H1 (cell line): ENCODE results near the gene CCDC63. TPM values are rescaled to one million over a fixed set of nuclear protein-coding genes. Genes with fewer than 3 reads are reported as not detected.
A peak's percentile ranks its signal among the peaks of the same experiment; 100 is the strongest.

Source experiments
- CTCF ChIA-PET: fragments of 300-600 bp; sonication (Branson Sonifier 250); formaldehyde crosslinking; loops from one replicate; lab custom pipeline; 2021; ENCODE audit not compliant: partially characterized antibody; lab: Charles Lee
- POLR2A ChIA-PET: fragments of 300-600 bp; sonication (Branson Sonifier 250); formaldehyde crosslinking; loops from one replicate; lab custom pipeline; 2021; ENCODE audit warnings: inconsistent platforms; ENCODE audit not compliant: partially characterized antibody; lab: Charles Lee
- DNase-seq, 2 experiments: peaks; one replicate each; pipeline versions ENCODE4 v3.0.0 to v3.0.0-alpha.2; 2010 to 2022; ENCODE audit warnings: low spot score in 2 of 2, low read depth in 1 of 2, mixed read lengths in 1 of 2
- FAIRE-seq: peaks from 2 replicates; lab custom pipeline; 2011; peaks lifted over from hg19 to GRCh38; lab: Jason Lieb, UNC
- H2AFZ ChIP-seq: 2 replicates; pipeline ENCODE4 v1.8.1; 2012; ENCODE audit warnings: low read length, inconsistent platforms
- H2AK5ac ChIP-seq: 2 replicates; pipeline ENCODE4 v1.6.1; 2013; ENCODE audit warnings: low read depth, low read length
- H2BK120ac ChIP-seq: replicated peaks from 2 replicates; pipeline ENCODE3; 2013; ENCODE audit warnings: low read depth, low read length, inconsistent platforms
- H2BK12ac ChIP-seq: 2 replicates; pipeline ENCODE4 v1.6.1; 2013; ENCODE audit warnings: low read depth, low read length
- H2BK15ac ChIP-seq: 2 replicates; pipeline ENCODE4 v1.6.1; 2013; ENCODE audit warnings: low read length
- H2BK20ac ChIP-seq: 2 replicates; pipeline ENCODE4 v1.6.1; 2013; ENCODE audit warnings: low read length
- H2BK5ac ChIP-seq: 2 replicates; pipeline ENCODE4 v1.6.1; 2013; ENCODE audit warnings: low read depth, low read length
- H3K14ac ChIP-seq: 2 replicates; pipeline ENCODE4 v1.6.1; 2013; ENCODE audit warnings: inconsistent platforms; ENCODE audit not compliant: insufficient read length
- H3K18ac ChIP-seq: 2 replicates; pipeline ENCODE4 v1.6.1; 2013; ENCODE audit warnings: low read length; ENCODE audit errors: extremely low read depth
- H3K23ac ChIP-seq: 2 replicates; pipeline ENCODE4 v1.6.1; 2013; ENCODE audit warnings: inconsistent platforms; ENCODE audit not compliant: insufficient read length
- H3K23me2 ChIP-seq: 2 replicates; pipeline ENCODE4 v1.6.1; 2013; ENCODE audit warnings: low read depth, low read length
- H3K27ac ChIP-seq: 2 replicates; pipeline ENCODE4 v1.6.1; 2011; ENCODE audit warnings: low read depth, low read length, inconsistent platforms
- H3K27me3 ChIP-seq, 4 experiments: replicated peaks in 1 of 4; 1 replicate in 1 of 4; 2 replicates in 3 of 4; pipeline versions ENCODE4 v1.6.1 to v1.8.1; 2011 to 2013; ENCODE audit warnings: low read length in 3 of 4, mild to moderate bottlenecking in 3 of 4, inconsistent platforms in 2 of 4, mixed read lengths in 2 of 4, moderate library complexity in 1 of 4; ENCODE audit not compliant: control insufficient read depth in 3 of 4, insufficient read depth in 3 of 4; ENCODE audit errors: extremely low read depth in 1 of 4
- H3K36me3 ChIP-seq, 4 experiments: 2 replicates each; pipeline versions ENCODE4 v1.6.1 to v1.8.1; 2011 to 2013; ENCODE audit warnings: mild to moderate bottlenecking in 4 of 4, low read length in 3 of 4, moderate library complexity in 2 of 4, control low read depth in 1 of 4, inconsistent platforms in 1 of 4; ENCODE audit not compliant: insufficient read depth in 4 of 4, control insufficient read depth in 2 of 4
- H3K4ac ChIP-seq: replicated peaks from 2 replicates; pipeline ENCODE3; 2013; ENCODE audit warnings: low read length, low read depth, mixed read lengths, inconsistent platforms; ENCODE audit not compliant: insufficient read length
- H3K4me1 ChIP-seq, 4 experiments: replicated peaks in 1 of 4; 1 replicate in 1 of 4; 2 replicates in 3 of 4; pipeline versions ENCODE4 v1.6.1 to v1.8.1; 2011 to 2013; ENCODE audit warnings: low read length in 3 of 4, inconsistent platforms in 2 of 4, mixed read lengths in 1 of 4; ENCODE audit not compliant: insufficient read depth in 4 of 4, control insufficient read depth in 3 of 4
- H3K4me2 ChIP-seq, 2 experiments: 2 replicates each; pipeline versions ENCODE4 v1.6.1 to v1.8.1; 2011 to 2013; ENCODE audit warnings: low read depth in 2 of 2, low read length in 2 of 2, control low read depth in 1 of 2, inconsistent platforms in 1 of 2, mild to moderate bottlenecking in 1 of 2; ENCODE audit not compliant: insufficient read depth in 1 of 2
- H3K4me3 ChIP-seq, 4 experiments: fragments of 200-600, 300-600 bp in 1 of 4; sonication (generic), shearing (Covaris generic), sonication (Bioruptor Twin) in 1 of 4; 2 replicates each; pipeline versions ENCODE4 v1.5.1 to v1.8.1; 2011 to 2016; ENCODE audit warnings: low read length in 4 of 4, low read depth in 3 of 4, control low read depth in 2 of 4, inconsistent platforms in 2 of 4, mild to moderate bottlenecking in 2 of 4, mixed read lengths in 1 of 4, moderate library complexity in 1 of 4; ENCODE audit not compliant: insufficient read depth in 2 of 4; ENCODE audit errors: extremely low read depth in 1 of 4
- H3K56ac ChIP-seq: replicated peaks from 2 replicates; pipeline ENCODE3; 2013; ENCODE audit warnings: low read depth, mild to moderate bottlenecking, mixed read lengths, low read length, inconsistent platforms; ENCODE audit not compliant: insufficient read length
- H3K79me1 ChIP-seq: 2 replicates; pipeline ENCODE4 v1.6.1; 2013; ENCODE audit warnings: low read depth, low read length, control low read depth
- H3K79me2 ChIP-seq, 2 experiments: 2 replicates each; pipeline versions ENCODE4 v1.6.1 to v1.8.1; 2012 to 2013; ENCODE audit warnings: low read length in 2 of 2, mild to moderate bottlenecking in 2 of 2, inconsistent platforms in 1 of 2; ENCODE audit not compliant: insufficient read depth in 2 of 2, control insufficient read depth in 1 of 2
- H3K9ac ChIP-seq, 4 experiments: replicated peaks in 1 of 4; 1 replicate in 1 of 4; 2 replicates in 3 of 4; pipeline versions ENCODE4 v1.6.1 to v1.8.1; 2011 to 2013; ENCODE audit warnings: low read depth in 3 of 4, low read length in 3 of 4, control low read depth in 2 of 4, mild to moderate bottlenecking in 2 of 4, moderate library complexity in 2 of 4, inconsistent platforms in 1 of 4; ENCODE audit errors: extremely low read depth in 1 of 4
- H3K9me3 ChIP-seq, 2 experiments: 2 replicates each; pipeline versions ENCODE4 v1.6.1 to v1.8.1; 2012 to 2013; ENCODE audit warnings: mild to moderate bottlenecking in 2 of 2, moderate library complexity in 2 of 2, control low read depth in 1 of 2, inconsistent platforms in 1 of 2, low read depth in 1 of 2, low read length in 1 of 2, mixed read lengths in 1 of 2; ENCODE audit not compliant: insufficient read depth in 2 of 2
- H4K20me1 ChIP-seq, 2 experiments: replicated peaks in 1 of 2; 2 replicates each; pipeline versions ENCODE3 to v1.8.1; 2011 to 2013; ENCODE audit warnings: inconsistent platforms in 2 of 2, low read length in 2 of 2, mild to moderate bottlenecking in 1 of 2; ENCODE audit not compliant: insufficient read depth in 2 of 2, control insufficient read depth in 1 of 2
- H4K5ac ChIP-seq: 2 replicates; pipeline ENCODE4 v1.6.1; 2013; ENCODE audit warnings: low read length, low read depth, mixed read lengths, inconsistent platforms; ENCODE audit not compliant: insufficient read length
- H4K8ac ChIP-seq: 2 replicates; pipeline ENCODE4 v1.8.0; 2013; ENCODE audit warnings: mild to moderate bottlenecking, moderate library complexity, low read length, inconsistent platforms; ENCODE audit not compliant: insufficient read depth; ENCODE audit errors: extremely low read depth
- H4K91ac ChIP-seq: replicated peaks from 2 replicates; pipeline ENCODE3; 2013; ENCODE audit warnings: low read length, mixed read lengths, inconsistent platforms; ENCODE audit not compliant: insufficient read length
- ATF2 ChIP-seq: IDR thresholded peaks from 2 replicates; pipeline ENCODE4 v1.6.1; 2012; ENCODE audit warnings: low read length, inconsistent platforms
- BACH1 ChIP-seq: IDR thresholded peaks from 2 replicates; pipeline ENCODE4 v1.6.1; 2012; ENCODE audit warnings: low read length, improper control_type of control experiment
- CEBPB ChIP-seq: IDR thresholded peaks from 2 replicates; pipeline ENCODE4 v1.6.1; 2012; ENCODE audit warnings: low read depth, low read length
- EP300 ChIP-seq, 2 experiments: IDR thresholded peaks; 1 replicate in 1 of 2; 2 replicates in 1 of 2; pipeline ENCODE4 v1.6.1; 2011 to 2012; ENCODE audit warnings: low read depth in 2 of 2, low read length in 2 of 2, mild to moderate bottlenecking in 2 of 2, borderline replicate concordance in 1 of 2, inconsistent platforms in 1 of 2, moderate library complexity in 1 of 2
- HDAC6 ChIP-seq: IDR thresholded peaks from one replicate; pipeline ENCODE4 v1.7.1; 2012; ENCODE audit warnings: low read depth, mild to moderate bottlenecking, inconsistent platforms, low read length, moderate library complexity
- JUN ChIP-seq: IDR thresholded peaks from 2 replicates; pipeline ENCODE4 v1.6.1; 2011; ENCODE audit warnings: low read depth, mild to moderate bottlenecking, improper control_type of control experiment, low read length
- NANOG ChIP-seq: IDR thresholded peaks from 2 replicates; pipeline ENCODE4 v1.6.1; 2011; ENCODE audit warnings: low read length, low read depth, mild to moderate bottlenecking, inconsistent platforms; ENCODE audit not compliant: insufficient read depth, poor library complexity, severe bottlenecking
- RNF2 ChIP-seq: fragments of 200-900, 300-1000 bp; sonication (generic); IDR thresholded peaks from 2 replicates; pipeline ENCODE4 v1.7.1; 2016; ENCODE audit warnings: borderline replicate concordance, low read depth, mild to moderate bottlenecking, antibody characterized with exemption, low read length; ENCODE audit not compliant: poor library complexity, severe bottlenecking; ENCODE audit errors: missing control alignments
- YY1 ChIP-seq: IDR thresholded peaks from 2 replicates; pipeline ENCODE4 v1.6.1; 2011; ENCODE audit warnings: low read depth, mild to moderate bottlenecking, low read length
- WGBS, 2 experiments: shearing (Covaris generic) in 1 of 2; methylation state at CpG; one replicate each; pipeline versions ENCODE4 v1.1.6 to v1.1.7; 2013 to 2015; ENCODE audit warnings: low lambda C conversion rate in 2 of 2, mixed read lengths in 2 of 2, inconsistent platforms in 1 of 2, low coverage in 1 of 2, missing lambda C conversion rate in 1 of 2; ENCODE audit not compliant: insufficient replicate concordance in 2 of 2, insufficient coverage in 1 of 2, insufficient read length in 1 of 2; ENCODE audit errors: extremely low coverage in 1 of 2, missing lambda C conversion rate in 1 of 2; 5-methylcytosine and 5-hydroxymethylcytosine counted together
- polyA plus RNA-seq, 7 experiments: library from polyadenylated mRNA; depleted of rRNA in 3 of 7; stranded (reverse) in 5 of 7; unstranded in 2 of 7; fragments of >200 nt in 5 of 7; fragments of 200-250 nt in 2 of 7; gene quantifications; 1 replicate in 5 of 7; 2 replicates in 1 of 7; 4 replicates in 1 of 7; pipeline versions ENCODE4 v1.2.1 to v1.2.3, GENCODE V29; 2011 to 2013; ENCODE audit warnings: missing spikeins in 2 of 7, mixed read lengths in 2 of 7
- total RNA-seq: library from RNA; stranded (reverse); fragmentation: NEBNext Ultra II Directional; extraction: Animal tissue kit (Norgen Biotek cat#: 25700); gene quantifications from 2 replicates; pipeline ENCODE4 v1.2.1, GENCODE V29; 2021

CCDC63 gene
- total and polyA plus RNA-seq, 2 of the 8 experiments (the other 6 are each of a cell fraction or from before 2014, with no cell fraction given): 0.42 to 0.93 TPM

- peaks cover 0 to 2% (median 0%) of the 10 kb centered on the region in 4 experiments; a peak in 3 of 7 replicates for H3K27me3 ChIP-seq
- H3K36me3 ChIP-seq: no peaks in the 10 kb centered on the region
- no peak overlapping the region for H2AK5ac ChIP-seq
- H3K18ac ChIP-seq: no peak overlapping the region
- H3K23ac ChIP-seq: no peak overlapping the region
- peak overlapping the region; percentile 71; the same call in 1 of the 2 replicates for H2BK12ac ChIP-seq
- no peak overlapping the region for H3K9ac ChIP-seq
- H3K56ac ChIP-seq: no peak overlapping the region
- 1% methylated on average over 21 of the region's 21 CpGs; no CpG with 5 or more reads in 1 of the 2 experiments for WGBS, 2 experiments
- POLR2A ChIA-PET: interaction anchor here (0.7 to 3.6 kb wide), 13 partner anchors 8 to 470 kb away, joined by 3 to 24 read pairs (median 4); no protein-coding TSS in a partner anchor
- CTCF ChIA-PET: interaction anchor here (0.5 to 2.2 kb wide), 19 partner anchors 9 to 1351 kb away, joined by 3 to 7 read pairs (median 3); no protein-coding TSS in a partner anchor
- H3K14ac ChIP-seq: no peak overlapping the region
- H4K91ac ChIP-seq: peak overlapping the region; percentile 25
- peaks cover 0 to 6% of the 10 kb centered on the region in 2 experiments for H4K20me1 ChIP-seq
- peak overlapping the region; percentile 76; the same call in 1 of the 2 replicates for H3K27ac ChIP-seq
- peaks cover 0 to 2% of the 10 kb centered on the region in 2 experiments; a peak in 1 of 4 replicates for H3K79me2 ChIP-seq
- H3K9me3 ChIP-seq: no peaks in the 10 kb centered on the region
- no peak overlapping the region for H2BK120ac ChIP-seq
- no peak overlapping the region for H2BK20ac ChIP-seq
- peak overlapping the region; percentile 71 to 79 for H3K4me2 ChIP-seq
- H3K4me1 ChIP-seq: peaks cover 1 to 19% (median 10%) of the 10 kb centered on the region in 4 experiments; a peak in 6 of 7 replicates
- H4K5ac ChIP-seq: peak overlapping the region; percentile 71
- peak overlapping the region; percentile 2 to 57 (median 12); a peak in 5 of 8 replicates for H3K4me3 ChIP-seq
- DNase-seq: peak; percentile 89 to 95
- peak overlapping the region; percentile 40; the same call in 1 of the 2 replicates for H2BK5ac ChIP-seq
- no peaks in the 10 kb centered on the region for H3K79me1 ChIP-seq
- no peaks in the 10 kb centered on the region for H3K23me2 ChIP-seq
- no peak overlapping the region for H2AFZ ChIP-seq
- H4K8ac ChIP-seq: no peak overlapping the region; the same call in 1 of the 2 replicates
- H2BK15ac ChIP-seq: no peak overlapping the region
- peak; percentile 98 for FAIRE-seq
- H3K4ac ChIP-seq: no peak overlapping the region
- TF ChIP-seq RNF2 (no peak), BACH1 (no peak), JUN (no peak), CEBPB (no peak), EP300 (IDR thresholded peaks at IDR 0.05; ENCODE audit: borderline replicate concordance in 1 of 2, low read depth in 2 of 2, low read length in 2 of 2) (0 out of 3 replicates have a peak, but pooled peaks of 1 of the 2 experiments have one; percentile 43), YY1 (no peak; the same call in 1 of the 2 replicates), ATF2 (0 out of 2 replicates have a peak, but pooled peaks have one; percentile 27), NANOG (peak; percentile 22), HDAC6 (no peak)
Observed at GRCh38 chr12:110937104-110937641, 90.4 kb downstream of the CCDC63 start.
